K562 (cell line): ENCODE results near the gene ZNF800. TPM values are rescaled to one million over a fixed set of nuclear protein-coding genes. Genes with fewer than 3 reads are reported as not detected.

Experiments used
- ATAC-seq: fragments of 200-7000 bp; cut with Tn5 transposase; 3 replicates; pipeline ENCODE4 v1.9.1; 2020; ENCODE audit warnings: moderate library complexity
- BruUV-seq: library from RNA; stranded (reverse); fragments of 400-500 nt; replicated peaks from 2 replicates; lab custom pipeline; 2021; lab: Mats Ljungman, UMichigan
- CTCF ChIA-PET: fragments of 300-600 bp; formaldehyde crosslinking; extraction: SDS; loops from one replicate; lab custom pipeline; 2021; ENCODE audit warnings: low intra/inter-chr PET ratio; lab: Yijun Ruan, JAX
- POLR2A ChIA-PET: fragments of 300-600, 350-650 bp; sonication (Branson Sonifier 250); formaldehyde crosslinking; extraction: SDS; loops from one replicate; lab custom pipeline; 2021; ENCODE audit warnings: antibody characterized with exemption, inconsistent platforms; lab: Yijun Ruan, JAX
- DNase-seq, 4 experiments: peaks; one replicate each; pipeline versions ENCODE4 v3.0.0 to v3.0.0-alpha.2; 2011 to 2018; ENCODE audit warnings: low spot score in 3 of 4, mixed read lengths in 3 of 4; ENCODE audit errors: extremely low read depth in 1 of 4
- FAIRE-seq: peaks from 2 replicates; lab custom pipeline; 2011; peaks lifted over from hg19 to GRCh38; lab: Jason Lieb, UNC
- H2AFZ ChIP-seq: 2 replicates; pipeline ENCODE4 v1.6.0; 2011; ENCODE audit warnings: low read depth, low read length, control low read depth, inconsistent platforms
- H3K27ac ChIP-seq: fragments of 200-600 bp; 3 replicates; pipeline ENCODE4 v1.8.0; 2011; ENCODE audit warnings: low read depth, mild to moderate bottlenecking, control low read depth, inconsistent platforms, low read length, moderate library complexity, mixed read lengths; ENCODE audit errors: extremely low read depth
- H3K27me3 ChIP-seq, 2 experiments: fragments of 300-600 bp in 1 of 2; 2 replicates in 1 of 2; 3 replicates in 1 of 2; pipeline versions ENCODE4 v1.6.0 to v1.8.0; 2011; ENCODE audit warnings: inconsistent platforms in 2 of 2, low read length in 2 of 2, mild to moderate bottlenecking in 1 of 2, mixed read lengths in 1 of 2, moderate library complexity in 1 of 2; ENCODE audit not compliant: control insufficient read depth in 2 of 2, insufficient read depth in 2 of 2
- H3K36me3 ChIP-seq: fragments of 300-600 bp; 3 replicates; pipeline ENCODE4 v1.8.0; 2011; ENCODE audit warnings: mild to moderate bottlenecking, low read length, inconsistent platforms; ENCODE audit not compliant: control insufficient read depth, insufficient read depth
- H3K4me1 ChIP-seq, 2 experiments: fragments of 200-600 bp in 1 of 2; replicated peaks in 1 of 2; 2 replicates in 1 of 2; 3 replicates in 1 of 2; pipeline versions ENCODE4 v1.5.1 to v1.8.0; 2011; ENCODE audit warnings: inconsistent platforms in 2 of 2, low read length in 2 of 2, mild to moderate bottlenecking in 1 of 2, mixed read lengths in 1 of 2, moderate library complexity in 1 of 2; ENCODE audit not compliant: control insufficient read depth in 2 of 2, insufficient read depth in 2 of 2
- H3K4me2 ChIP-seq: 2 replicates; pipeline ENCODE4 v1.6.1; 2011; ENCODE audit warnings: low read length, control low read depth, inconsistent platforms, mixed read lengths; ENCODE audit not compliant: insufficient read depth
- H3K4me3 ChIP-seq: fragments of 200-600 bp; sonication (generic), shearing (Covaris generic); 2 replicates; pipeline ENCODE4 v1.5.1; 2016; ENCODE audit warnings: control low read depth, inconsistent platforms
- H3K79me2 ChIP-seq: fragments of 200-600 bp; 3 replicates; pipeline ENCODE4 v1.8.0; 2011; ENCODE audit warnings: low read length, inconsistent platforms; ENCODE audit not compliant: control insufficient read depth, insufficient read depth
- H3K9ac ChIP-seq, 2 experiments: 2 replicates each; pipeline versions ENCODE4 v1.6.0 to v1.6.1; 2011; ENCODE audit warnings: low read depth in 2 of 2, low read length in 2 of 2, control low read depth in 1 of 2, inconsistent platforms in 1 of 2, mild to moderate bottlenecking in 1 of 2, mixed read lengths in 1 of 2; ENCODE audit not compliant: insufficient read depth in 1 of 2
- H3K9me1 ChIP-seq: one replicate; pipeline ENCODE4 v1.6.0; 2011; ENCODE audit warnings: inconsistent platforms, mild to moderate bottlenecking, low read length, moderate library complexity; ENCODE audit not compliant: control insufficient read depth, insufficient read depth
- H3K9me3 ChIP-seq: replicated peaks from 2 replicates; pipeline ENCODE4 v1.5.1; 2011; ENCODE audit warnings: low read depth, low read length, inconsistent platforms; ENCODE audit not compliant: control insufficient read depth, insufficient read depth
- H4K20me1 ChIP-seq: replicated peaks from 2 replicates; pipeline ENCODE4 v1.6.1; 2011; ENCODE audit warnings: low read length, inconsistent platforms, mixed read lengths; ENCODE audit not compliant: control insufficient read depth, insufficient read depth
- BHLHE40 ChIP-seq: IDR thresholded peaks from 2 replicates; pipeline ENCODE4 v1.6.1; 2011; ENCODE audit warnings: low read length, improper control_type of control experiment
- CREM ChIP-seq: IDR thresholded peaks from 2 replicates; pipeline ENCODE4 v1.6.1; 2014; ENCODE audit warnings: antibody characterized with exemption, low read depth
- DIDO1 ChIP-seq: fragments of 450-650 bp; IDR thresholded peaks from 2 replicates; pipeline ENCODE4 v1.6.1; 2016; ENCODE audit warnings: low read depth, missing biosample characterization, missing genetic modification characterization
- HNRNPUL1 ChIP-seq: fragments of 200-400 bp; formaldehyde crosslinking; IDR thresholded peaks from 2 replicates; pipeline ENCODE4 v1.6.1; 2017; ENCODE audit warnings: low read length
- NELFE ChIP-seq: IDR thresholded peaks from 2 replicates; pipeline ENCODE4 v1.6.1; 2011; ENCODE audit warnings: mild to moderate bottlenecking; ENCODE audit not compliant: insufficient read depth, insufficient read length
- NFXL1 ChIP-seq: fragments of 450-650 bp; formaldehyde crosslinking; IDR thresholded peaks from 2 replicates; pipeline ENCODE4 v1.4.0; 2021; ENCODE audit warnings: mild to moderate bottlenecking
- NR2F6 ChIP-seq: fragments of 450-650 bp; formaldehyde crosslinking; IDR thresholded peaks from 2 replicates; pipeline ENCODE4 v1.4.0; 2020; ENCODE audit warnings: mild to moderate bottlenecking
- PKNOX1 ChIP-seq: fragments of 450-650 bp; IDR thresholded peaks from 2 replicates; pipeline ENCODE4 v1.6.1; 2016
- SLC30A9 ChIP-seq: fragments of 250-450 bp; sonication (Bioruptor Pico); IDR thresholded peaks from 2 replicates; pipeline ENCODE4 v1.8.0; 2022; ENCODE audit warnings: mild to moderate bottlenecking, moderate library complexity
- SREBF1 ChIP-seq: fragments of 150-350 bp; IDR thresholded peaks from 2 replicates; pipeline ENCODE4 v1.6.1; 2014; ENCODE audit warnings: antibody characterized with exemption, low read depth, low read length, borderline replicate concordance
- TFAP4 ChIP-seq: sonication (generic); formaldehyde crosslinking; IDR thresholded peaks from 2 replicates; pipeline ENCODE4 v1.8.0; 2022; ENCODE audit warnings: missing genetic modification reagents, mild to moderate bottlenecking, moderate library complexity, borderline replicate concordance
- ZNF589 ChIP-seq: fragments of 200-800 bp; sonication (Bioruptor generic); IDR thresholded peaks from 2 replicates; pipeline ENCODE4 v1.6.1; 2016; ENCODE audit warnings: low read depth, missing genetic modification characterization, missing compliant biosample characterization
- WGBS: fragments of 100-300 bp; shearing (Covaris generic); methylation state at CpG from one replicate; pipeline ENCODE4 v1.1.6; 2016; ENCODE audit warnings: low coverage, mixed read lengths; ENCODE audit not compliant: insufficient coverage; ENCODE audit errors: missing lambda C conversion rate; 5-methylcytosine and 5-hydroxymethylcytosine counted together
- in situ Hi-C: fragments of 300-500 bp; cut with MboI; formaldehyde crosslinking; loops from 4 replicates; pipeline ENCODE4 v1.15.0; 2018; ENCODE audit warnings: inconsistent platforms, mixed read lengths
- intact Hi-C: fragments of 100-400 bp; cut with micrococcal nuclease; formaldehyde crosslinking; loops from 2 replicates; pipeline ENCODE4 v1.14.2; 2022
- polyA plus RNA-seq, 8 experiments: library from polyadenylated mRNA; depleted of rRNA in 4 of 8; stranded (reverse) in 5 of 8; unstranded in 3 of 8; fragments of >200 nt; fragmentation: Nextera tagmentation in 2 of 8; fragmentation: Illumina TruSeq in 1 of 8; extraction: Ambion mirVana in 2 of 8; extraction: Trizol in 1 of 8; gene quantifications; 2 replicates each; pipeline versions ENCODE4 v1.2.1 to v1.2.3, GENCODE V29; 2011 to 2014; ENCODE audit warnings: inconsistent platforms in 1 of 8, missing spikeins in 1 of 8
- total RNA-seq, 7 experiments: library from RNA; depleted of rRNA in 6 of 7; stranded (reverse); fragments of >200 nt in 6 of 7; fragmentation: Illumina TruSeq in 2 of 7; extraction: Trizol in 2 of 7; gene quantifications; 2 replicates each; pipeline versions ENCODE4 v1.2.1 to v1.2.3, GENCODE V29; 2011 to 2021; ENCODE audit warnings: low replicate concordance in 1 of 7

The ZNF800 gene
- total and polyA plus RNA-seq, 9 of the 15 experiments (the other 6 are each of a cell fraction or from before 2014, with no cell fraction given): 7.5 to 58.3 (median 33.4) TPM

- TF ChIP-seq NR2F6 (CRISPR knock-in tag): no peak
- no peak for TF ChIP-seq SREBF1
- TF ChIP-seq NELFE: no peak
- TF ChIP-seq DIDO1 (tag): no peak
- TF ChIP-seq NFXL1 (CRISPR knock-in tag): no peak
- TF ChIP-seq CREM: no peak
- TF ChIP-seq TFAP4: 0 out of 2 replicates have a peak, but pooled peaks have one; percentile 15
- TF ChIP-seq PKNOX1: peak; percentile 41; the same call in 1 of the 2 replicates
- TF ChIP-seq ZNF589 (CRISPR knock-in tag): no peak
- no peak for TF ChIP-seq HNRNPUL1
- TF ChIP-seq BHLHE40: no peak
- no peak for TF ChIP-seq SLC30A9 (CRISPR knock-in tag)
- no peak overlapping the region for H2AFZ ChIP-seq
- peaks cover 0 to 8% of the 10 kb centered on the region in 2 experiments; a peak in 3 of 5 replicates for H3K4me1 ChIP-seq
- FAIRE-seq (no peak), ATAC-seq (0 out of 3 replicates have a peak, but pooled peaks have one; percentile 3), DNase-seq (no peak)
- H3K36me3 ChIP-seq: peaks cover 4% of the 10 kb centered on the region; the same call in 1 of the 3 replicates
- no peaks in the 10 kb centered on the region for H3K79me2 ChIP-seq
- intact Hi-C loops (loop anchor here (1.0 to 10.0 kb wide), 2 partner anchors 101 to 858 kb away; no protein-coding TSS in a partner anchor), in situ Hi-C loops (no loop called here)
- no TSS peak for BruUV-seq
- ChIA-PET CTCF (interaction anchor here (0.8 to 2.2 kb wide), 5 partner anchors 44 to 168 kb away, joined by 3 to 17 read pairs (median 8); partner anchors contain the start of gene ZNF800), POLR2A (interaction anchor here (1.2 kb wide), 2 partner anchors 8 to 19 kb away, joined by 4 read pairs; no protein-coding TSS in a partner anchor)
- WGBS: 44% methylated on average over 9 of the region's 9 CpGs
- H3K4me2 ChIP-seq: no peak overlapping the region
- no peak overlapping the region for H3K9ac ChIP-seq
- no peaks in the 10 kb centered on the region for H4K20me1 ChIP-seq
- H3K9me3 ChIP-seq: no peaks in the 10 kb centered on the region
- H3K27ac ChIP-seq: no peak overlapping the region
- H3K9me1 ChIP-seq: no peaks in the 10 kb centered on the region
- no peak overlapping the region for H3K4me3 ChIP-seq
- no peaks in the 10 kb centered on the region; a peak in 1 of 5 replicates for H3K27me3 ChIP-seq
These were observed 45.8 kb downstream of the ZNF800 start for GRCh38 chr7:127346575-127347256.
